ENCODE measurements around the gene TMEM144.
A peak's percentile ranks its signal among the peaks of the same experiment; 100 is the strongest.

Gene TMEM144

GRCh38 chr4:158209825-158210807 lies at the start of gene TMEM144:
Gene TMEM144, plus strand, starts transcription at chr4:158210486. Its CDS starts 2,182 bp downstream, at chr4:158212668.
- peak; percentile 90 for DNase-seq (ENCODE audit: low read depth)

DNA sequence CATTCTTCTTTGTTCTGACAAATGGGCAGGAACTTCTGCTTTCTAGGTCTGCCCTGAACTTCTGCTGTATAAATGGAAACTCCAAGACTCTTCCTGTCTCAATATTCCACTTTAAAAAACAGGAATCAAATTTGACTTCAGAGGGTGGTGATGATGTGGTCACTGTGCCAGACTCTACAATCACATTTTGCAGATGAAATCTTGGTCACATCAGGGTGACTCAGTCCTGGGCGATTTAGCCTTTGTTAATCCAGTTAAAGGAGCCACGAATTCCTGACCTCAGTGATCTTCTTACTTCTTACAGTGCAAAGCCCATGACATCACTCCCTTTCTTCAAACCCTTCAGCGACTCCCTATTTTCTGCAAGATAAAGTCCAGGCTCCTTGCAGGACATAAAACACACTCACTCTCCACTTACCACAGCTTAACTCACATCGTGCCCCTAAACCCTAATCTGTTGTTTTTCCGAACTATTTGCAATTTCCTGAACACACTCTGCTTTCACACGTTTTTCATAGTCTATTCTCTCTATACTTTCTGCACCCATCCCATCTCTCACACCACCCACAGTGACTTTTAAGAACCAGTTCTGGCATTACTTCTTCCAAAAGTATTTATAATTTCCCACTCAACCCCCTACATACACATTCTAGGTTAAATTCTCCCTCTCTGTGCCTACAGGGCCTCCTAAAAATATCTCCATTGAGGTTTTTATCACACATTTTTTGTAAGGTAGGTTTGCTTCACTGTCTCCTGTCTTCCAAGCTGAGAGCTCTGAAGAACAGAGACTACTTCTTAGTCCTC lies 48.5 kb upstream of the TMEM144 start:
- peak; percentile 83 for DNase-seq (ENCODE audit: low read depth)

- DNase-seq (ENCODE audit: low read depth) = peak; percentile 34
Observed at GRCh38 chr4:158162631-158163030, 47.7 kb upstream of the TMEM144 start.

- DNase-seq (ENCODE audit: low read depth) = no peak
Observed at GRCh38 chr4:158163941-158164767, 46.1 kb upstream of the TMEM144 start.

GRCh38 chr4:158164768-158165213 lies 45.5 kb upstream of the TMEM144 start:
- DNase-seq (ENCODE audit: low read depth) = no peak

- no peak for DNase-seq (ENCODE audit: low read depth)
Observed at GRCh38 chr4:158166701-158167100, 43.6 kb upstream of the TMEM144 start.

DNA sequence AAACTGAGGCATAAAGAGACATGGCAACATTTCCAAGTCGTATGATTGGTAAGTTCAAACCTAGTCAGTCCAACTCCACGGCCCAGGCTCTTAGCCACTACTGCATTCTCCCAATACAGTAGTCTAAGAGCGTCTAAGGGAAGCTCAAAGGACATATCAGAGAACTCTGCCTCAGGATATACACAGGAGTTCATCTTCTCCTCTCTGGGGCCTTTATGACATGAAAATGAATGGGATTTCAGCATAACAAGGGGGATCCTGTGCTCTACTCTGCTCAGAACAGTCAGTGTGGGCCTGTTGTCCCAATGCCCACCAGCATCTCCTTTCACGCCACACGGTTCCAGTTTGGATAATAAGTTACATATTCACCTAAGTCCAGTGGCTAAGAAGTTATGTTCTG lies 41.7 kb upstream of the TMEM144 start:
- no peak for DNase-seq (ENCODE audit: low read depth)

GRCh38 chr4:158169506-158169905 lies 40.8 kb upstream of the TMEM144 start:
- no peak for DNase-seq (ENCODE audit: low read depth)

DNA sequence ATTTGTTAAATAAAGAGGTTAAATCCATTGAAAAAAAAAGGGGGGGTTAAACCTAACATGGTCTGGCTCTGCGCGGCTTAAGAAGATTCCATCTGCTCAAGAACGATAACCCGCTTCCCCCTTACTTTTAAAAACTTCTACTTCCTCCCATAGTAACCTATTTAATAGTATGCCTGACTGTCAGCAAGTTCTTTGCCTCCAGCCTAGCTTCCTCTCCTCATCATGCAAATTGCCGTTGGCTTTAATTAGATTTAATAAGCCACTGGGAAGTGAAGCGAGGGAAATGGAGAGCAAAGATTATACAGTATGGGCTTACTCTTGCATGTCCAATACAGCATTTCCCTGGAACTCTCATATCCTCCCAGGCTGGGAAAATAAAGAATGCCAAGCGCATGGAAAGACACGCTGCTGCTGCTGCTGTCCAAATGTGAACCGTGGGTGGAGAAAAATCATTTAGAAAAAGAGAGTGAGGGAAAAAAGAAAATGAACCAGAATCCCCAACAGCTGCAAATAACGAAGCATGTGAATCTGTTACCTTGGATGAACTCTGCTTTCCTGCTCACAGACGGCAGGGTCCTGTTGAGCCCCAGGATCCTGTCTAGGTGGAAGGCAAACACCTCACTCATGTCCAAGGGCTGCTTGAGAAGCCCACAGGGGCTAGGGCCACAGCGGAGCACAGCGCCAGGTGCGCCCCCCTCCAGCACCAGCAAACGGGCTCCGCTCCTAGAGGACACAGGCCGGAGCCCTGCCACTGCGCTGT lies 40.2 kb upstream of the TMEM144 start:
- no peak for DNase-seq (ENCODE audit: low read depth)

GRCh38 chr4:158170691-158171561 lies 39.4 kb upstream of the TMEM144 start:
- DNase-seq (ENCODE audit: low read depth) = peak; percentile 23

DNA sequence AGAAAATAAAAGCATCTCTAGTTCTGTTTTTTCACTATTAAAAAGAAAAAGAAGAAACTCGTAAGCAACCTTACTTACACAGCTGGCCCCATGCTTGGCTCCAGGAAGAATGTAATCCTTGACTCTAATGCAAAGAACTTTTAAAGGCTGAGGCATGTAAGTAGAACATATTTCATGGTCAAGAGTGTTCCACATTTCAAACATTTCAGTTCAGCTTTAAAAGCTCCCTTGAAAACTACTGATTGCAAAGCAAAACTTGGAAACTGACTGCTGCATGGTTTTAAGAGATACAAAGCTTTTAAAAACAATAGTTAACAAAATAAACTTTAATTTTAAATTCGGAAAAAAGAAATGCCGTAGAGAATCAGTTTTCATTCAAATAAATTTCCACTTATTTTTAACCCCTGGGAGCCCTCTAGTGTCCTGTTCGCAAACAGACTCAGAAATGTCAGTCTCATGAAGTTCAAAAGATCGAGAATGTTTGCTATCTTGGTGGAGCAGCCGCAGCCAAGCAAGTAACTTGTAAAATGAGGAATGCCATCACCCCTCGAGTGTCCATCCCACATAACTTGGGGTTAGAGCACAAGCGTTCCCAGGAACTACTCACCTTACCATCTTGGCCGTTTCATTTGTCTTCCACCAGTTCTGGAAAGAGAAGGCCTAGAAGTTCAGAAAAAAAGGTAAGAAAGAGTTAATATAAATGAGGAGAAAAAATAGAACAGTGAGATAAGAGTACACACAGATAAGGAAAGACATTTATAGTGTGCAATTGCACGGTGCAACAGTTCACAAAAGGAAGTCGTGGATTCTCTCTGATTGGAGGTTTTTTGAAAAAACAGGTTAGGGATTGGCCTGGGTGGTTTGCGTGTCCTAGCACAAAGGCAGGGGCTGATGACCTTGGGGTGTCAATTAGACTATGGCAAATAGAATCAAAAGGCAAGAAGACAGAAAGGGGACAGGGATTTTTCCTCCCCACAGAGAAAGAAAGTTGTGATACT lies 37.7 kb upstream of the TMEM144 start, which contains the start of gene GASK1B:
Gene GASK1B (minus strand): TSS at position 765 of the 998 bp plus-strand sequence. CDS start 1,650 bp downstream, outside the sequence.
- peak; percentile 68 for DNase-seq (ENCODE audit: low read depth)

GRCh38 chr4:158176108-158176507 lies 34.2 kb upstream of the TMEM144 start:
- DNase-seq (ENCODE audit: low read depth) = peak; percentile 70

DNA sequence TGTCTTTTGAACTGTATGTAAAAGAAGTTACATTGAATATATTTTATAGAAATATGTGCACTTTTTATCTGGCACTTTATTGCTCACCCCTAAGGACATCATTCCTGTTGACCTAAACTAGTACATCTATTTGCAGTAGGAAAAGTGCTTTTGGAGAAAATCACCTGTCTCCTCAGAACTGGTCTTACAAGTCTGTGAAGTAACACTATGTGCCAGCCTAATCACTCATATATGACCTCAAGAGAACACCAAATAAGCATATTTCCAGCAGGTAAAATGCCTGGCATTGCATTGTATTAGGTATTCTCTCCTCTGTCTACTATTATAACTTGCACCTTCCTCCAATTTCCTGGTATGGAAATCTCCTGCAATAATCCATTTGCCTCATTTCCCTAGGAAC lies 33.5 kb upstream of the TMEM144 start:
- DNase-seq (ENCODE audit: low read depth) = no peak

DNA sequence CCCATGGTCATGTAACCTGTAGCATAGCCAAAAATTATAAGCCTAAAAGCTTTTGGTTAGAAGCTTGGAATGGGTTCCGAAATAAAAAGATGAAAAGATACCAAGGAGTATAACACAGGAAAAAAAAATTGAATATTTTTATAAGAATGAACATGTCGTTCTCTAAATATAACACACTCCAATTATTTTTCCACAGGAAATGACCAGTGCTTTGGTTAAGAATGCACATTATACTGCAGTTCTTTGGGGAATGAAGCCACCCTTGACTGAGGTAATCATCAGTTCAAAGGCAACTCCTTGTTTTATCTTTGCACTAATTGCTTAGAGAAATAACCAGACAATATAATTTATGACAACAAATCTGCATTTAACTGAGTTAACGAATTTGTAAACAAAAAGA lies 30.8 kb upstream of the TMEM144 start:
- DNase-seq (ENCODE audit: low read depth) = no peak

DNA sequence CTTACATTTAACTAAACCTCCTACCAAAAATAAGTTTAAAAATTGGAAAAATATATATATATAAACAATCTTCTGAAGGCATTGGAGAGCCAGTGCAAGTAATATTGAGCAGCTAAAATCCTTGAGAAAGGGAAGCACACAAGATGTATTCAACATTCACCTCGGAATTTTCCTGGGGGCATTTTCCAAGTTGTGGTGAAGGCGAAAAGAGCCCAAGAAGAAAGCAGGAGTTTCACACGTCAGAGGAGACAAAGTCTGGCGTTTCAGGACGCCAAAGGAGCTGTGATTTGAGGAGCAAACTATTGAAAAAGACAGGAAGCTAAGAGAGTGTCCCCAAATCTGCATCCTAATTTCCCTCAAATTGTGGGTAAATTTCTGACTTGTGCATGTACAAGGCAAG lies 28.4 kb upstream of the TMEM144 start:
- DNase-seq (ENCODE audit: low read depth) = no peak

- no peak for DNase-seq (ENCODE audit: low read depth)
Observed at GRCh38 chr4:158182736-158183135, 27.6 kb upstream of the TMEM144 start.

GRCh38 chr4:158186815-158187214 lies 23.5 kb upstream of the TMEM144 start:
- DNase-seq (ENCODE audit: low read depth) = no peak

DNA sequence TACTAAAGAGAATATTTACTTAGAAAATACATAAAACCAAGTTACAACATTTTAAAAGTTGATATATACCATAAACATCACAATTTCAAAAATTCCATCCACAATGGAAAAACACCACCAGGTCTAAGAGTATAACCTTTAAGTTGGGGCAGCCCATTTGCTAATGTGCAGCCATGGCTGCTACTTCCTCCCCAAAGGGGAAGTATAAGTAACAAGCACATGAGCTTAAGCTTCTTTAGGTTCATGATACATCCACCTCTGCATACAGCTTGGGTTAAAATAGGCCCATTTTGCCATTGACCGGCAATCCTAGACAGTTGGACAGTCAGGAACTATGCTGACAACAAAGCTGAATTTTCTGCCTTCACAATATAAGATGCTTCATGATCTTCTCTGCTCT lies 20.9 kb upstream of the TMEM144 start:
- no peak for DNase-seq (ENCODE audit: low read depth)

DNA sequence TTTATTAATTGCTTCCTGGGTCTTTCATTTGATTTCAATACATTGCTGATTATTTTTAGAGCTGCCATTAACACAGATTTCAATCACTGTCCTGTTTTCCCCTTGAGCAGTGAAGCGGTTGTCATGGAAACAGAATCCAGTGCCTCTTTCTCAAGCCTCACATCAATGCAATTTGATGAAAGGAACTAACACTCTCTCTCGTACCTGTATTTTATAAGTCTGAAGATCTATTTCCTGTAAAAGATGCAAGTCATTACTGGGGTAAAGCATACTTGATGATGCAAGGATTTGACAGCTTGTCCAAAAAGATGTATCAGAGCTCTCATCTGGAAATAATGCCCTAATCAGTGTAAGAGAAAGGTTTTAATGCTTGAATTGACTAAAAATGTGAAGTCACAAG lies 19.6 kb upstream of the TMEM144 start:
- DNase-seq (ENCODE audit: low read depth) = no peak
